Type B pancreatic cell (in vitro differentiated cells): ENCODE measurements around the gene CHD3. TPM values are rescaled to one million over a fixed set of nuclear protein-coding genes. Genes with fewer than 3 reads are reported as not detected.

Experiments
- DNase-seq: peaks from one replicate; pipeline ENCODE4 v3.0.0; 2021; ENCODE audit warnings: mixed read lengths; ENCODE audit not compliant: unreplicated experiment; ENCODE audit errors: extremely low spot score
- H3K27ac Mint-ChIP-seq: 2 replicates; pipeline ENCODE4 v1.8.0; 2021; ENCODE audit warnings: mild to moderate bottlenecking, mixed read lengths
- H3K27me3 Mint-ChIP-seq: 2 replicates; pipeline ENCODE4 v1.8.0; 2021; ENCODE audit warnings: mixed read lengths
- H3K36me3 Mint-ChIP-seq: 2 replicates; pipeline ENCODE4 v1.8.0; 2021; ENCODE audit warnings: mixed read lengths
- H3K4me1 Mint-ChIP-seq: one replicate; pipeline ENCODE4 v1.8.0; 2021; ENCODE audit warnings: mixed read lengths; ENCODE audit not compliant: unreplicated experiment
- H3K4me3 Mint-ChIP-seq: 2 replicates; pipeline ENCODE4 v1.8.0; 2021; ENCODE audit warnings: mild to moderate bottlenecking, mixed read lengths
- H3K9me3 Mint-ChIP-seq: 2 replicates; pipeline ENCODE4 v1.8.0; 2021; ENCODE audit warnings: mixed read lengths
- CTCF ChIP-seq: fragments of 200-600 bp; sonication (generic); conservative IDR thresholded peaks from 2 replicates; pipeline ENCODE4 v1.5.0; 2021; ENCODE audit warnings: antibody characterized with exemption, mild to moderate bottlenecking
- total RNA-seq: library from RNA; stranded (reverse); gene quantifications from 2 replicates; pipeline ENCODE4 v1.2.1, GENCODE V29; 2021; ENCODE audit warnings: low replicate concordance

Gene CHD3
- total RNA-seq, 1 donor from 2014 or later = 172 TPM

GRCh38 chr17:7887038-7887481 is 1.5 kb upstream of the CHD3 start:
- Mint-ChIP-seq H3K4me3 (no peak overlapping the region), H3K9me3 (no peaks in the 10 kb centered on the region), H3K36me3 (peaks cover 8% of the 10 kb centered on the region), H3K27ac (no peak overlapping the region), H3K4me1 (no peaks in the 10 kb centered on the region), H3K27me3 (no peaks in the 10 kb centered on the region)
- no peak for DNase-seq
- no peak for TF ChIP-seq CTCF

GRCh38 chr17:7887482-7888183 is 956 bp upstream of the CHD3 start:
- no peaks in the 10 kb centered on the region for H3K4me1 Mint-ChIP-seq
- TF ChIP-seq CTCF = no peak
- no peak overlapping the region for H3K27ac Mint-ChIP-seq

DNA sequence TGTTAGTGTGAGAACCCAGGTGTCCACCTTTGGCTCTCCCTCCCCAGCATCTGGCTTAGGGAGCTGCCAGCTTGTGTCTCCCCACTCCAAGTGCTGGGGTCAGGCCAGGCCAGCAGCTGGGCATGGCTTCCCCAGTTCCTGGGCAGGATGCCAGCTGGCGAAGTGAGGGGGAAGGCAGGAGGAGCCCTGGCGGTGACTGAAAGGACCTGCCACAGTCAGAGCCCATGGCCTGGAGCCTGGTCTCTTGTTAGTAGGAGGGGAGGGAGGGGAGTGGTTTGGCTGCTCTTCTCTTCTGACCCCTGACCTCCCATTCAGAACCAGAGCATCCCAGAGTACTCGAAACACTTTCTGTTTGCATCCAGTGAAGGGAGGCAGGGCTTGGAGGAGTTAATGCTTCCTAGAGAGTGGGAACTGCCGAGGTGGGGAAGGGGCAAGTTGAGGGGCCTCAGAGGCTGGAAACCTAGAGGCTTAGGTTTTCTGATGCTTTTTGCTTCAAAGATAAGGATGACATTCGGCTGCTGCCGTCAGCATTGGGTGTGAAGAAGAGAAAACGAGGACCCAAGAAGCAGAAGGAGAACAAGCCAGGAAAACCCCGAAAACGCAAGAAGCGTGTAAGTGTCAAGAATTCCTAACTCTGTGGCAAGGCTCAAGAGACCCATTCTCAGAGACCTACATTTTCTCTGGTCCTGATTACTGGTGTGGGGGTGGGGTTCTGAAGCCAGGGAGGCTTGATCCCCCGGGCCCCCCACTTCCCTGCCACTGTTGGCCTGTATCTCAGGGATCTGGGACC is 772 bp downstream of the CHD3 start:
- Mint-ChIP-seq H3K36me3 (peaks cover 9% of the 10 kb centered on the region), H3K4me3 (no peak overlapping the region), H3K27ac (no peak overlapping the region), H3K27me3 (no peaks in the 10 kb centered on the region), H3K4me1 (no peaks in the 10 kb centered on the region), H3K9me3 (no peaks in the 10 kb centered on the region)
- peak; percentile 69 for TF ChIP-seq CTCF
- peak; percentile 79 for DNase-seq

More at GRCh38 chr17:7887482-7888183, 956 bp upstream of the CHD3 start:
- DNase-seq = peak; percentile 92
- Mint-ChIP-seq H3K9me3 (no peaks in the 10 kb centered on the region), H3K4me3 (no peak overlapping the region), H3K27me3 (no peaks in the 10 kb centered on the region), H3K36me3 (peaks cover 9% of the 10 kb centered on the region)

DNA sequence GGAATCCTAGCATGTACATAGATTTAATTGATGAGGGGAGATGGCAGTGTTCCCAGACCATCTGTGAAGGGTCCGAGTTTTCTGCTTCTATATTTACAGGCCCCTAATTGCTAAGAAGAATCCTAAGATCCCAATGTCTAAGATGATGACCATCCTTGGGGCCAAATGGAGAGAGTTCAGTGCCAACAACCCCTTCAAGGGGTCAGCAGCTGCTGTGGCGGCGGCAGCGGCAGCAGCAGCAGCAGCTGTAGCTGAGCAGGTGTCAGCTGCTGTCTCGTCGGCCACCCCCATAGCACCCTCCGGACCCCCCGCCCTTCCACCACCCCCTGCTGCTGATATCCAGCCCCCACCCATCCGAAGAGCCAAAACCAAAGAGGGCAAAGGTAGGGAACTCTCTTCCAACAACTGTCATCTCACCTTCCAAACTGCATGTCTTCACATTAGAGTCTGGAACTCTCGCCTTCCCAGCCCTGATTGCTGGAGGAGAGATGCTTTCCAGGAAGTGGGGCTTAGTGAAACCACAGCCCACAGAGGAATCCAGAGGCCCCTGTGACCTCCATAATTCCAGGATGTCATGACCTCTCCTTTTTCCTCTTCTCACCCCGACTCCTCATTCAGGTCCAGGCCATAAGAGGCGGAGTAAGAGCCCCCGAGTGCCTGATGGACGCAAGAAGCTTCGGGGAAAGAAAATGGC is 4.7 kb downstream of the CHD3 start:
- no peak for DNase-seq

More for the DNA sequence above, 4.7 kb downstream of the CHD3 start:
- no peak overlapping the region for H3K4me3 Mint-ChIP-seq
- no peak overlapping the region for H3K27ac Mint-ChIP-seq
- H3K4me1 Mint-ChIP-seq = peaks cover 6% of the 10 kb centered on the region
- peaks cover 38% of the 10 kb centered on the region for H3K36me3 Mint-ChIP-seq
- no peak for TF ChIP-seq CTCF
- no peaks in the 10 kb centered on the region for H3K27me3 Mint-ChIP-seq
- no peaks in the 10 kb centered on the region for H3K9me3 Mint-ChIP-seq
